ENCODE results near the gene GCNT1. TPM values are rescaled to one million over a fixed set of nuclear protein-coding genes. Genes with fewer than 3 reads are reported as not detected.

The GCNT1 gene
- total RNA-seq, 8 experiments from 2014 or later, result 0.60 to 2.7 (median 1.3) TPM

GRCh38 chr9:76448501-76448900 lies 10.5 kb upstream of the GCNT1 start:
- in situ Hi-C loops (cut with MboI; ENCODE audit: low pct_unique_long_range_greater_than_20kb in 2 of 9, low sequenced_read_pairs in 9 of 9, unreplicated experiment in 9 of 9), result loop anchor here in 7 of 9 experiments (5.0 to 25.0 kb wide), 5 partner anchors 189 to 264 kb away; no protein-coding TSS in a partner anchor
- no peak overlapping the region for H3K4me3 ChIP-seq
- ATAC-seq (replicated peaks in 6 of 8), result no peak
- 44 to 100% (median 83%) methylated on average over 2 of the region's 2 CpGs; no CpG with 5 or more reads in 3 of the 10 experiments for WGBS, 10 experiments
- H3K27ac ChIP-seq, result no peak overlapping the region
- no peaks in the 10 kb centered on the region for H3K4me1 ChIP-seq (replicated peaks in 1 of 2)

GRCh38 chr9:76451234-76451633 lies 7.7 kb upstream of the GCNT1 start:
- Histone ChIP-seq H3K4me1 (replicated peaks in 1 of 2) (no peaks in the 10 kb centered on the region), H3K4me3 (no peak overlapping the region), H3K27ac (no peak overlapping the region)
- in situ Hi-C loops (cut with MboI; ENCODE audit: low pct_unique_long_range_greater_than_20kb in 2 of 9, low sequenced_read_pairs in 9 of 9, unreplicated experiment in 9 of 9), result loop anchor here in 1 of 9 experiments (25.0 kb wide), 1 partner anchor 261 kb away; no protein-coding TSS in a partner anchor
- WGBS, 10 experiments, result 0 to 67% (median 30%) methylated on average over 1 of the region's 1 CpG; no CpG with 5 or more reads in 3 of the 10 experiments
- ATAC-seq (replicated peaks in 6 of 8), result peak in 2 of 8 experiments; percentile 32 to 49

GRCh38 chr9:76452839-76453238 lies 6.1 kb upstream of the GCNT1 start:
- no peak for ATAC-seq (replicated peaks in 6 of 8)
- Histone ChIP-seq H3K4me1 (replicated peaks in 1 of 2) (no peaks in the 10 kb centered on the region), H3K4me3 (no peak overlapping the region), H3K27ac (no peak overlapping the region)
- in situ Hi-C loops (cut with MboI; ENCODE audit: low pct_unique_long_range_greater_than_20kb in 2 of 9, low sequenced_read_pairs in 9 of 9, unreplicated experiment in 9 of 9), result loop anchor here in 1 of 9 experiments (25.0 kb wide), 1 partner anchor 259 kb away; no protein-coding TSS in a partner anchor
- WGBS, 10 experiments, result 17 to 20% methylated on average over 1 of the region's 1 CpG; no CpG with 5 or more reads in 8 of the 10 experiments

- no peaks in the 10 kb centered on the region for H3K4me1 ChIP-seq (replicated peaks in 1 of 2)
- ATAC-seq (replicated peaks in 6 of 8), result peak in 2 of 8 experiments; percentile 12 to 31
- no peak overlapping the region for H3K4me3 ChIP-seq
- H3K27ac ChIP-seq, result no peak overlapping the region
- WGBS, 10 experiments, result 58 to 100% (median 88%) methylated on average over 1 to 4 of the region's 4 CpGs; no CpG with 5 or more reads in 4 of the 10 experiments
- in situ Hi-C loops (cut with MboI; ENCODE audit: low pct_unique_long_range_greater_than_20kb in 2 of 9, low sequenced_read_pairs in 9 of 9, unreplicated experiment in 9 of 9), result loop anchor here in 1 of 9 experiments (25.0 kb wide), 1 partner anchor 259 kb away; no protein-coding TSS in a partner anchor
These were observed 5.2 kb upstream of the GCNT1 start for GRCh38 chr9:76453785-76454184.

GRCh38 chr9:76454311-76454710 lies 4.7 kb upstream of the GCNT1 start:
- Histone ChIP-seq H3K4me3 (no peak overlapping the region), H3K27ac (no peak overlapping the region), H3K4me1 (replicated peaks in 1 of 2) (no peaks in the 10 kb centered on the region)
- no peak for ATAC-seq (replicated peaks in 6 of 8)
- 40 to 100% (median 74%) methylated on average over 1 to 3 of the region's 4 CpGs; no CpG with 5 or more reads in 6 of the 10 experiments for WGBS, 10 experiments
- in situ Hi-C loops (cut with MboI; ENCODE audit: low pct_unique_long_range_greater_than_20kb in 2 of 9, low sequenced_read_pairs in 9 of 9, unreplicated experiment in 9 of 9), result loop anchor here in 1 of 9 experiments (25.0 kb wide), 1 partner anchor 258 kb away; no protein-coding TSS in a partner anchor

GRCh38 chr9:76456202-76456926 lies 2.6 kb upstream of the GCNT1 start:
- WGBS, 10 experiments, result 57 to 100% (median 86%) methylated on average over 1 to 3 of the region's 4 CpGs; no CpG with 5 or more reads in 4 of the 10 experiments
- peak in 1 of 8 experiments; percentile 55 for ATAC-seq (replicated peaks in 6 of 8)
- Histone ChIP-seq H3K27ac (no peak overlapping the region), H3K4me3 (no peak overlapping the region), H3K4me1 (replicated peaks in 1 of 2) (peaks cover 0 to 9% of the 10 kb centered on the region in 2 donors)
- in situ Hi-C loops (cut with MboI; ENCODE audit: low pct_unique_long_range_greater_than_20kb in 2 of 9, low sequenced_read_pairs in 9 of 9, unreplicated experiment in 9 of 9), result loop anchor here in 1 of 9 experiments (25.0 kb wide), 1 partner anchor 256 kb away; no protein-coding TSS in a partner anchor

GRCh38 chr9:76459694-76460635 lies 983 bp downstream of the GCNT1 start:
- 0 to 18% (median 5%) methylated on average over 5 to 23 of the region's 32 CpGs; no CpG with 5 or more reads in 2 of the 10 experiments for whole genome bisulfite sequencing, 10 experiments
- peak; percentile 22 to 54 (median 32) for ATAC-seq (replicated peaks in 6 of 8)
- H3K27ac ChIP-seq, result no peak overlapping the region
- in situ Hi-C loops (cut with MboI; ENCODE audit: low pct_unique_long_range_greater_than_20kb in 2 of 9, low sequenced_read_pairs in 9 of 9, unreplicated experiment in 9 of 9), result loop anchor here in 1 of 9 experiments (25.0 kb wide), 1 partner anchor 252 kb away; no protein-coding TSS in a partner anchor
- peaks cover 0 to 9% of the 10 kb centered on the region in 2 donors for H3K4me1 ChIP-seq (replicated peaks in 1 of 2)
- H3K4me3 ChIP-seq, result peak overlapping the region; percentile 46 to 64 (median 46)

GRCh38 chr9:76462126-76462525 lies 3.1 kb downstream of the GCNT1 start:
- in situ Hi-C loops (cut with MboI; ENCODE audit: low pct_unique_long_range_greater_than_20kb in 2 of 9, low sequenced_read_pairs in 9 of 9, unreplicated experiment in 9 of 9), result loop anchor here in 1 of 9 experiments (25.0 kb wide), 1 partner anchor 250 kb away; no protein-coding TSS in a partner anchor
- ATAC-seq (replicated peaks in 6 of 8), result no peak
- no peak overlapping the region for H3K27ac ChIP-seq
- 20 to 100% (median 67%) methylated on average over 1 of the region's 1 CpG; no CpG with 5 or more reads in 5 of the 10 experiments for WGBS, 10 experiments
- no peak overlapping the region for H3K4me3 ChIP-seq
- H3K4me1 ChIP-seq (replicated peaks in 1 of 2), result peaks cover 0 to 9% of the 10 kb centered on the region in 2 donors

GRCh38 chr9:76463211-76463610 lies 4.2 kb downstream of the GCNT1 start:
- in situ Hi-C loops (cut with MboI; ENCODE audit: low pct_unique_long_range_greater_than_20kb in 2 of 9, low sequenced_read_pairs in 9 of 9, unreplicated experiment in 9 of 9), result loop anchor here in 1 of 9 experiments (25.0 kb wide), 1 partner anchor 249 kb away; no protein-coding TSS in a partner anchor
- no peak for ATAC-seq (replicated peaks in 6 of 8)
- no peak overlapping the region for H3K4me3 ChIP-seq
- WGBS, 10 experiments, result 53 to 100% (median 90%) methylated on average over 1 to 4 of the region's 4 CpGs; no CpG with 5 or more reads in 3 of the 10 experiments
- no peak overlapping the region for H3K27ac ChIP-seq
- H3K4me1 ChIP-seq (replicated peaks in 1 of 2), result peaks cover 0 to 9% of the 10 kb centered on the region in 2 donors

- in situ Hi-C loops (cut with MboI; ENCODE audit: low pct_unique_long_range_greater_than_20kb in 2 of 9, low sequenced_read_pairs in 9 of 9, unreplicated experiment in 9 of 9), result loop anchor here in 1 of 9 experiments (25.0 kb wide), 1 partner anchor 248 kb away; no protein-coding TSS in a partner anchor
- Histone ChIP-seq H3K4me1 (replicated peaks in 1 of 2) (peaks cover 0 to 8% of the 10 kb centered on the region in 2 donors), H3K4me3 (no peak overlapping the region), H3K27ac (no peak overlapping the region)
- ATAC-seq (replicated peaks in 6 of 8), result no peak
- 78 to 100% (median 100%) methylated on average over 1 of the region's 1 CpG; no CpG with 5 or more reads in 3 of the 10 experiments for WGBS, 10 experiments
These were observed 5.7 kb downstream of the GCNT1 start for GRCh38 chr9:76464706-76465105.

- H3K27ac ChIP-seq, result no peak overlapping the region
- ATAC-seq (replicated peaks in 6 of 8), result no peak
- H3K4me3 ChIP-seq, result no peak overlapping the region
- WGBS, 10 experiments, result 65 to 94% (median 80%) methylated on average over 2 to 8 of the region's 8 CpGs
- no peaks in the 10 kb centered on the region for H3K4me1 ChIP-seq (replicated peaks in 1 of 2)
- in situ Hi-C loops (cut with MboI; ENCODE audit: low pct_unique_long_range_greater_than_20kb in 2 of 9, low sequenced_read_pairs in 9 of 9, unreplicated experiment in 9 of 9), result loop anchor here in 1 of 9 experiments (25.0 kb wide), 1 partner anchor 247 kb away; no protein-coding TSS in a partner anchor
These were observed 6.7 kb downstream of the GCNT1 start for GRCh38 chr9:76465442-76466298.

All from motor neuron (in vitro differentiated cells).